Neural cell (in vitro differentiated cells): ENCODE results near the gene DIP2C. TPM values are rescaled to one million over a fixed set of nuclear protein-coding genes. Genes with fewer than 3 reads are reported as not detected.

ENCODE experiments used
- H2AFZ ChIP-seq: fragments of 200-600, 300-800 bp; sonication (generic), shearing (Covaris generic); 2 replicates; pipeline ENCODE4 v1.6.0; 2014; ENCODE audit warnings: low read depth, mild to moderate bottlenecking, antibody characterized with exemption, low read length, moderate library complexity
- H3F3A ChIP-seq: fragments of 200-600 bp; shearing (Covaris generic); 2 replicates; pipeline ENCODE4 v1.6.1; 2016; ENCODE audit warnings: mild to moderate bottlenecking, moderate library complexity, mixed read lengths, antibody characterized with exemption, low read length; ENCODE audit not compliant: insufficient read depth, poor library complexity, severe bottlenecking
- H3K27ac ChIP-seq: fragments of 200-600, 300-800 bp; sonication (generic), shearing (Covaris generic); 2 replicates; pipeline ENCODE4 v1.5.1; 2014; ENCODE audit warnings: mild to moderate bottlenecking, low read length, moderate library complexity
- H3K27me3 ChIP-seq: fragments of 300-800, 200-600 bp; sonication (generic), shearing (Covaris generic); 2 replicates; pipeline ENCODE4 v1.6.0; 2014; ENCODE audit warnings: mild to moderate bottlenecking, low read depth, low read length, moderate library complexity; ENCODE audit not compliant: insufficient read depth
- H3K36me3 ChIP-seq: fragments of 300-800, 200-600 bp; sonication (generic), shearing (Covaris generic); 2 replicates; pipeline ENCODE4 v1.5.1; 2014; ENCODE audit warnings: mild to moderate bottlenecking, antibody characterized with exemption, low read length, moderate library complexity; ENCODE audit not compliant: insufficient read depth
- H3K4me2 ChIP-seq: fragments of 300-800, 200-600 bp; sonication (generic), shearing (Covaris generic); 2 replicates; pipeline ENCODE4 v1.6.0; 2014; ENCODE audit warnings: mild to moderate bottlenecking, low read length
- H3K4me3 ChIP-seq: fragments of 300-800, 200-600 bp; sonication (generic), shearing (Covaris generic); 2 replicates; pipeline ENCODE4 v1.5.1; 2014; ENCODE audit warnings: mild to moderate bottlenecking, low read length, moderate library complexity
- H3K79me2 ChIP-seq: fragments of 200-600 bp; shearing (Covaris generic); replicated peaks from 2 replicates; pipeline ENCODE4 v1.6.0; 2014; ENCODE audit warnings: mild to moderate bottlenecking, low read length, moderate library complexity; ENCODE audit not compliant: insufficient read depth
- H3K9ac ChIP-seq: fragments of 300-800, 200-600 bp; sonication (generic), shearing (Covaris generic); 2 replicates; pipeline ENCODE4 v1.6.1; 2016; ENCODE audit warnings: mild to moderate bottlenecking, low read length, mixed read lengths
- H3K9me2 ChIP-seq: fragments of 200-600 bp; shearing (Covaris generic); 2 replicates; pipeline ENCODE4 v1.6.1; 2016; ENCODE audit warnings: mild to moderate bottlenecking, low read length, mixed read lengths; ENCODE audit not compliant: insufficient read depth
- H3K9me3 ChIP-seq: fragments of 200-600, 300-800 bp; sonication (generic), shearing (Covaris generic); 2 replicates; pipeline ENCODE4 v1.6.1; 2016; ENCODE audit warnings: mild to moderate bottlenecking, mixed run types, low read length, moderate library complexity, mixed read lengths
- H4K20me1 ChIP-seq: fragments of 200-600 bp; shearing (Covaris generic); 2 replicates; pipeline ENCODE4 v1.6.1; 2016; ENCODE audit warnings: mild to moderate bottlenecking, mixed run types; ENCODE audit not compliant: insufficient read depth
- EP300 ChIP-seq: fragments of 450-650 bp; conservative IDR thresholded peaks from 2 replicates; pipeline ENCODE4 v1.6.1; 2014; ENCODE audit warnings: antibody characterized with exemption, mild to moderate bottlenecking, moderate library complexity; ENCODE audit not compliant: poor library complexity, severe bottlenecking
- EZH2 ChIP-seq: fragments of 200-600, 300-800 bp; shearing (Covaris generic), sonication (generic); IDR thresholded peaks from 2 replicates; pipeline ENCODE4 v1.6.1; 2014; ENCODE audit warnings: antibody characterized with exemption, low read length, borderline replicate concordance, mild to moderate bottlenecking; ENCODE audit not compliant: insufficient read depth, poor library complexity, severe bottlenecking
- MXI1 ChIP-seq: fragments of 450-650 bp; conservative IDR thresholded peaks from 2 replicates; pipeline ENCODE4 v1.6.1; 2014; ENCODE audit warnings: antibody characterized with exemption, mild to moderate bottlenecking; ENCODE audit not compliant: poor library complexity, severe bottlenecking
- POLR2AphosphoS5 ChIP-seq: IDR thresholded peaks from 2 replicates; pipeline ENCODE4 v1.6.1; 2012
- RAD21 ChIP-seq: fragments of 450-650 bp; conservative IDR thresholded peaks from 2 replicates; pipeline ENCODE4 v1.6.1; 2014; ENCODE audit warnings: antibody characterized with exemption, mild to moderate bottlenecking, moderate library complexity
- REST ChIP-seq: IDR thresholded peaks from 2 replicates; pipeline ENCODE4 v1.6.1; 2012; ENCODE audit warnings: borderline replicate concordance
- SMC3 ChIP-seq: fragments of 450-650 bp; conservative IDR thresholded peaks from 2 replicates; pipeline ENCODE4 v1.6.1; 2014; ENCODE audit warnings: antibody characterized with exemption, mild to moderate bottlenecking, moderate library complexity; ENCODE audit not compliant: poor library complexity
- TAF1 ChIP-seq: IDR thresholded peaks from 2 replicates; pipeline ENCODE4 v1.6.1; 2012; ENCODE audit warnings: low read depth
- polyA plus RNA-seq: library from polyadenylated mRNA; depleted of rRNA; stranded (reverse); fragments of >200 nt; gene quantifications from 2 replicates; pipeline ENCODE4 v1.2.3, GENCODE V29; 2014
- TF ChIP-seq, protein P1 (sequence below): fragments of 450-650 bp; IDR thresholded peaks from 2 replicates; pipeline ENCODE4 v1.5.1; 2014; ENCODE audit warnings: antibody characterized with exemption, mild to moderate bottlenecking, moderate library complexity; ENCODE audit not compliant: poor library complexity, severe bottlenecking

DIP2C gene
- polyA plus RNA-seq, 1 donor from 2014 or later = 24.1 TPM

DNA sequence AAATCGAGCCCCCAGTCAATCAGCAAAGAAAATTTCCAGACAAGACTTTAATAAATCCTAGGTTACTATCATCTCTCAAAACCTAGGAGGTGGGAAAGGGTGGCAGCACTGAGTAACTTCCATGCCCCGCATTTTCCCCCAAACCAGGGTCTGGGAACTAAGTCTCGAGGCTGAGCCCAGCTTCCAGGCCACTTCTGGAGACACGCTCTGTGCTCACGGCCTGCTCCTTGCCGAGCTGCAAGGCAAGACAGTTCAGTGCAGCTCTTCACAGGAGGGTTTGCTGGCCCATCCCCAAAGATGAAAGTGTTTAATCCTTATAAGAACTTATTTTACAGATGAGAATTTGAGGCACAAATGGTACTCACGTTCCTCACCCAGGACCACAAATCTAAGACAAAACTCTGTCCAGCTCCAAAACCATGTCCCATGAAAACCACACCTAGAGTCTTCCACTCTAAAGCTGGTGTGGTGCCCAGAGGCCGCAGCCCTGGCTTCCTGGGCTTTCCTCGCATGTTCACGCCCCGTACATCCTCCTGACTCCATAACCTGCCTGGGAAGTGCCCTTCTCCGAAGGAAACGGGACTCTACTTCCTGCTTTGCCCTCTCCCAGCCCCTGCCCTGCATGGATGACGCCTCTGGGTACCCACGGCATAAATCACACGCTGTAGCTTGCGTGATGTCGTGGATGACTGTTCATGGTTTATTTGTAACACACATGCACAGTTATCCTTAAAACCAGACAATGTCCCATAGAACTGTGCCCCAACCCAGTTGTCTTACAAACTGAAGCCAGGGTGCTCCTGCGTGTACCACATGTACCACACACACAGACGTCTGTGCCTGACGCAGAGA, 201.2 kb downstream of the DIP2C start:
- TF ChIP-seq, protein P1, sequence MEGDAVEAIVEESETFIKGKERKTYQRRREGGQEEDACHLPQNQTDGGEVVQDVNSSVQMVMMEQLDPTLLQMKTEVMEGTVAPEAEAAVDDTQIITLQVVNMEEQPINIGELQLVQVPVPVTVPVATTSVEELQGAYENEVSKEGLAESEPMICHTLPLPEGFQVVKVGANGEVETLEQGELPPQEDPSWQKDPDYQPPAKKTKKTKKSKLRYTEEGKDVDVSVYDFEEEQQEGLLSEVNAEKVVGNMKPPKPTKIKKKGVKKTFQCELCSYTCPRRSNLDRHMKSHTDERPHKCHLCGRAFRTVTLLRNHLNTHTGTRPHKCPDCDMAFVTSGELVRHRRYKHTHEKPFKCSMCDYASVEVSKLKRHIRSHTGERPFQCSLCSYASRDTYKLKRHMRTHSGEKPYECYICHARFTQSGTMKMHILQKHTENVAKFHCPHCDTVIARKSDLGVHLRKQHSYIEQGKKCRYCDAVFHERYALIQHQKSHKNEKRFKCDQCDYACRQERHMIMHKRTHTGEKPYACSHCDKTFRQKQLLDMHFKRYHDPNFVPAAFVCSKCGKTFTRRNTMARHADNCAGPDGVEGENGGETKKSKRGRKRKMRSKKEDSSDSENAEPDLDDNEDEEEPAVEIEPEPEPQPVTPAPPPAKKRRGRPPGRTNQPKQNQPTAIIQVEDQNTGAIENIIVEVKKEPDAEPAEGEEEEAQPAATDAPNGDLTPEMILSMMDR = no peak
- no peak for TF ChIP-seq EZH2
- no peak for TF ChIP-seq POLR2AphosphoS5
- no peak for TF ChIP-seq REST
- TF ChIP-seq RAD21 = no peak
- TF ChIP-seq SMC3 = no peak
- TF ChIP-seq TAF1 = no peak
- no peak for TF ChIP-seq MXI1
- no peak for TF ChIP-seq EP300
- H3K4me3 ChIP-seq = no peak overlapping the region
- no peaks in the 10 kb centered on the region for H3F3A ChIP-seq
- peaks cover 17% of the 10 kb centered on the region for H4K20me1 ChIP-seq
- no peaks in the 10 kb centered on the region for H3K27me3 ChIP-seq
- no peak overlapping the region for H3K9ac ChIP-seq
- no peak overlapping the region for H3K4me2 ChIP-seq
- H3K36me3 ChIP-seq = no peaks in the 10 kb centered on the region
- no peaks in the 10 kb centered on the region for H3K9me2 ChIP-seq
- no peaks in the 10 kb centered on the region for H3K9me3 ChIP-seq
- no peak overlapping the region for H3K27ac ChIP-seq
- H3K79me2 ChIP-seq = peaks cover 45% of the 10 kb centered on the region
- H2AFZ ChIP-seq = no peak overlapping the region

GRCh38 chr10:486666-487322, 202.7 kb downstream of the DIP2C start:
- Histone ChIP-seq H3K79me2 (peaks cover 30% of the 10 kb centered on the region), H3K9me2 (no peaks in the 10 kb centered on the region), H3K27me3 (no peaks in the 10 kb centered on the region), H3F3A (no peaks in the 10 kb centered on the region), H3K4me3 (no peak overlapping the region), H2AFZ (no peak overlapping the region), H4K20me1 (peaks cover 7% of the 10 kb centered on the region), H3K36me3 (no peaks in the 10 kb centered on the region), H3K4me2 (no peak overlapping the region), H3K9me3 (no peaks in the 10 kb centered on the region), H3K9ac (no peak overlapping the region), H3K27ac (no peak overlapping the region)
- TF ChIP-seq MXI1 = no peak
- no peak for TF ChIP-seq EP300
- TF ChIP-seq POLR2AphosphoS5 = no peak
